Articular chondrocyte of knee joint (primary cell): ENCODE data around the gene RFX2. TPM values are rescaled to one million over a fixed set of nuclear protein-coding genes. Genes with fewer than 3 reads are reported as not detected.

Source experiments
- total RNA-seq: library from RNA; depleted of rRNA; stranded (reverse); fragments of >200 nt; gene quantifications from 2 replicates; pipeline ENCODE4 v1.2.3, GENCODE V29; 2012

RFX2 gene
- 13.5 and 15.0 TPM in 2 replicates for total RNA-seq

DNA sequence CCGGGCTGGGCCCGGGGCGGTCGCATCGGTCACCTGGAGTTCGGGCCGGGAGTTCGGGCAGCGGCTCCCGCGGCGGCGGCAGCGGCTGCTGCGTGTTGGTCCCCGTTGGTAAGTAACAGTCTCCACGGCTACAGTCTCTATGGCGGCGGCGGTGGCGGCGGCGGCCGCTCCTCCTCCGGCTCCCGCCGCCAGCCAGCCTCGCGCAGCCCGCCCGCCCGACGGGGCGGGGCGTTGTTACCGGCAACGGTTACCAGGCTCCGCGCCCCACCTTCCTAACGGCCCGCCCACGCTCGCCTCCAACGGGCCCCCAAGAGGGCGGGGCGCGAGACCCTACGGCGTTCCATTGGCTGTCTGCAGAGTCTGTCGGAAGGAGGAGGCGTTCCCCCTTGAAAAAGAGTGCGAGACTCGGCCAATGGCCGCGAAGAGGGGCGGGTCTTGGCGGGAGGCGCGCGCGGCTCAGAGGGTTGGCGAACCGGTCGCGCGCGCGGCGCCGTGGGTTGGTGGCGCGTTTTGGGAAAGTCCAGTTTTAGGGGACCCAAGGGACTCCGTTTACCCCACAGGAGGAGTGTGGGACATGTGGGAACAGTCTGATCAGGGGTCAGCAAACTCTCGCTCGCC lies at the start of gene RFX2:
TSS of gene RFX2 (minus strand) at position 141 of the 618 bp plus-strand sequence. CDS start 63,004 bp downstream, outside the sequence.

DNA sequence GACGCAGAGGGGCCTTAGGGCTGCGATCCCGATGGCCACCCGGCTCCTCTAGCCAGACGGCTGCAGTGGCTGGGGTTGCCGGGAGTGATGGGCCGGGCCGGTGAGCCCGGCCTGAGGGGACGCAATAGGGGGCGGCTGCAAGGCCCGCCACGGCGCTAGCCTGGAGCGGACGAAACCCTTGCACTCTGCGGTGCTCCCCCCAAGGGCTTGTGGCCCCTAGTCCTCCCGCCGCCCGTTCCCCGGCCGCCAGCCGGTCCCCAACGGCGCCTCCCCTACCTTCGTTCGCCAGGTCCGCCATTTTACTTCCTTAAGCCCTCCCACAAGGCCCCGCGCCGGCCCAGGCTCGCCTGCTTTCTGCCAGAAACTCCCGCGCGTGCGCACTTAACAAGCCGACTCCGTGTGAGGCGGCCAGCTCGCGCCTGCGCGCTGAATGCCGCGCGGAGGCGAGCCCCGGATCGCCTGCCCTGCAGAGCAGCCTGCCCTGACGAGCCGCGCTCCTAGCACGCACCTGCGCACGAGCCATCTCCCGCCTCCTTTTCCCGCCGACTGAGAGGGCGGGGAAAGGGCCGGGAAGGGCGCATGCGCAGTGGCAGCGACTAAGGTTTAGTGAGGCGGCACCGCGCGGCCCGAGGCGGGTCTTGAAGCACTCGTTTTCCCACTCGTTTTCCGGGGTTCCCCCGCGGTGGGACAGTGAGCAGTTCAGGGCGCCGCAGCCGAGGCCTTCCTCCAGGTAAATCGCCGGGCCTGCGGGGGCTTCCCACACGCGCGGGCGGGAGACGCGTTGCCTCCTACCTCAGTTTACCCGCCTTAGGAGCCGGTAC lies 132.3 kb downstream of the RFX2 start, which contains the start of gene RANBP3:
TSS of gene RANBP3 (minus strand) at position 356 of the 821 bp plus-strand sequence. CDS start at position 298, 58 bp downstream.

Other genes with a start within 250 kb of the RFX2 start
- gene FUT5, start 240.0 kb downstream of the RFX2 start, total RNA-seq: not detected in 2 replicates
- gene NDUFA11, start 206.7 kb downstream of the RFX2 start, total RNA-seq: 158 and 217 TPM in 2 replicates
- gene VMAC, start 205.6 kb downstream of the RFX2 start, total RNA-seq: 6.4 and 6.5 TPM in 2 replicates
- gene CAPS, start 196.2 kb downstream of the RFX2 start, total RNA-seq: 23.3 and 28.1 TPM in 2 replicates
- gene RANBP3, start 132.4 kb downstream of the RFX2 start, total RNA-seq: 43.4 and 53.2 TPM in 2 replicates
- gene ACSBG2, start 25.2 kb upstream of the RFX2 start, total RNA-seq: 0.32 and 0.39 TPM in 2 replicates
- gene MLLT1, start 169.5 kb upstream of the RFX2 start, total RNA-seq: 26.4 and 27.6 TPM in 2 replicates
- not detected in 2 replicates for gene ACER1, start 223.1 kb upstream of the RFX2 start, total RNA-seq